ENCODE results near the gene MGARP.

The MGARP gene

DNA sequence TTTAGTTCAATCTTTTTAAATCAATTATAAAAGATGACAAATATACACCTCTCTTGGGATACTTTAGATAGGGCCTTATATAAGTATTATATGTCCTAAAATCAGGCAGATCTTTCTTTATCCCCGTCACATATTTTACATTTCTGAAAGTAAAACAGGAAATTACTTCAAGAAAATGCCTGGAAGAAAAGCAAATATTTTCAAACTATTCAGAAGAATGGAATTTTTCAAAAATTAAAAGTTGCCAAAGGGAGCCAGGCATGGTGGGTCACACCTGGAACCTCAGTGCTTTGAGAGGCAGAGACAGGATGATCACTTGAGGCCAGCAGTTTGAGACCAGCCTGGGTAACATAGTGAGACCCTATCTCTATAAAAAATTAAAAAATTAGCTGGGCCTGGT lies 34.4 kb downstream of the MGARP start:
- in situ Hi-C loops (cut with MboI; ENCODE audit: low sequenced_read_pairs): no loop called here

DNA sequence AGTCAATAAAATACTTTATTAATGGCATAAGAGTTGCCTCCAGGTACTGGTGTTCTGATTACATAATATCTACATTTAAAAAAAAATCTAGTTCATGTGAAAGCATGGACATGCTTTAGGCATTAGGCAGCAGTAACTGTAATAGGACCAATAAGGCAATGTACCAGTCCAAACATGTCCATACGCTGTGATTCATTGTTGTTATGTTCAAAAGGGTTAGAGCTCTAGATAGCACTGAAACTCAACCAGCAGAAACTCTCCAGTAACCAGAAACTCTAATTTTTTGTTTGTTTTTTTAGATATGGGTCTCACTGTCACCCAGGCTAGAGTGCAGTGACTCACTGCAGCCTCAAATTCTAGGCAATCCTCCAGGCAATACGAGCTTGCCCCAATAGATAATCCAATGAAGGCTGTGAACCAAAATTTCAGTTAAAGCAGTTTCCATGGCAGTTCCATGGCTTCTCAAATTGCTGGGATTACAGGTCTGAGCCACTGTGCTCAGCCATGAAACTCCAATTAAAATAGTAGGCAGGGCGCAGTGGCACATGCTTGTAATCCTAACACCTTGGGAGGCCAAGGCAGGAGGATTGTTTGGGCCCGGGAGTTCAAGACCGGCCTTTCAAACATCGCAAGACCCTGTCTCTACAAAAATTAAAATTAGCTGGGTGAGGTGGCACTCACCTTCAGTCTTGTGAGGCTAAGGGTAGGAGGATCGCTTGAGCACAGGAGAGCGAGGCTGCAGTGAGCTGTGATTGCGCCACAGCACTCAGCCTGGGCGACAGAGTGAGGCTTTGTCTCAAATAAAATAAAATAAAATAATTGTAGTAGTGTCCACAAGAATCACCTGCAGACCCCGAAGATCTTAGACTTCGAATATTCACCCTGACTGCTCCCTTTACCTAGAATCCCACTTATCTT lies 36.3 kb downstream of the MGARP start:
- in situ Hi-C loops (cut with MboI; ENCODE audit: low sequenced_read_pairs): no loop called here

DNA sequence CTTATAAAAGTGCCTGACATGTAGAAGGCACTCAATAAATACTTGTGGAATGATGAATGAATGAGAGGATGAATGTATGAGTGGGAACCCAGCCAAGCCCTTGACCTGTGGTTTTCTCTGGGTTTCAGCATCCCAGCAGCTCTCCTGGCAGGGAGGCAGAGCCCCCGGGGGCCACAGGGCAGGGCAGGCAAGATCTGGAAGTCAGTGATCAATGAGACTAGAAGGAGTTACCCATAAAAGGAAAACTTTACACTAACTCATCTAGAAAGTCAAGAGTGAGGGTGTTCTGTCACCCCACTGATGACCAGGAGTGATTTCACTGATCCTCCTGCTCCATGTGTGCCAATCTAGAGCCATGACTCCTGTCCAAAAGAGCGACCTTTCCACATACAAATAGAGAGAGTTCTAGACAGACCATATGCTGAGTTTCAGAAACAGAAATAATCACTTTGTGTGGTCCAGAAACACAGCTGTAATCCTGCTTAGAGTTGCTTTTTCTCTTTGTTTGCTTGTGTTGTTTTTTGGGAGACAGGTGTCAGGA lies 37.4 kb downstream of the MGARP start:
- in situ Hi-C loops (cut with MboI; ENCODE audit: low sequenced_read_pairs): no loop called here

DNA sequence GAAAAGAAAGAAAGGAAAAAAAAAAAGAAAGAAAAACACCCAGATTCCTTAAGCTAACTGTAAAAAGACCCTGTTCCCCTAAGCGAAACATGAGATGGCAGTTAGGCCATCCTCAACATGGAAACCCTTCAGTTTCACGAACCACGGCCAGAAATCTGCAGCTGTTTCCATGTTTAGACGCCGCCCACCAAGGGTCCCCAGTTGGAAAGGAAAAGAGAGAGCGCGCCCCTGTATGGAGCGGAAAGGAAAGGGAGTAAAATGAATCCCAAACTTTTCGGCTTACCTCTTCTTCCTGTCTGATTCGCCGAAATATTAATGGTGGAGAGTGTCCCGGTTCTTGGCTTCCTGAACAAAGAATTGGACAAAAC lies 38.3 kb downstream of the MGARP start:
- in situ Hi-C loops (cut with MboI; ENCODE audit: low sequenced_read_pairs): no loop called here

- in situ Hi-C loops (cut with MboI; ENCODE audit: low sequenced_read_pairs): no loop called here
Measured at GRCh38 chr4:139241086-139241783, 38.8 kb downstream of the MGARP start.

- in situ Hi-C loops (cut with MboI; ENCODE audit: low sequenced_read_pairs): no loop called here
Measured at GRCh38 chr4:139239127-139239772, 40.8 kb downstream of the MGARP start.

DNA sequence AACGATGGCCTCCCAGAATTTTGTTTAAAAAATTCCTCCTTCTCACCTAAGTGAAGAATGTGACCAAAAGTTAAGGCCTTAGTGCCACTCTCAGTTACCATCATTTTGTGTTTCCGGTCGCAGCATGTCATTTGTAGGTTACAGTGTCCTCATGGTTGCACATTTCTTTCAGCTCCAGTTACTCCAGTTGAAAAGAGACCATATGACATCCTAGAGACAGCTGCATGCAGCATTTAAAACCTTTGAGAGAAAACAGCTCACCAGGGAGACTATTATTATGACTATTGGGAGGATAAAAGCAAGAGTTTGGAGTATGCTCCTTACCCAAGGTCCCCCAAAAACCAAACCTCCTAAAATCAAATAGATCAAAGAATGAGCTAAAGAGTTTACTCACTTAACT lies 45.8 kb downstream of the MGARP start:
- in situ Hi-C loops (cut with MboI; ENCODE audit: low sequenced_read_pairs): no loop called here

DNA sequence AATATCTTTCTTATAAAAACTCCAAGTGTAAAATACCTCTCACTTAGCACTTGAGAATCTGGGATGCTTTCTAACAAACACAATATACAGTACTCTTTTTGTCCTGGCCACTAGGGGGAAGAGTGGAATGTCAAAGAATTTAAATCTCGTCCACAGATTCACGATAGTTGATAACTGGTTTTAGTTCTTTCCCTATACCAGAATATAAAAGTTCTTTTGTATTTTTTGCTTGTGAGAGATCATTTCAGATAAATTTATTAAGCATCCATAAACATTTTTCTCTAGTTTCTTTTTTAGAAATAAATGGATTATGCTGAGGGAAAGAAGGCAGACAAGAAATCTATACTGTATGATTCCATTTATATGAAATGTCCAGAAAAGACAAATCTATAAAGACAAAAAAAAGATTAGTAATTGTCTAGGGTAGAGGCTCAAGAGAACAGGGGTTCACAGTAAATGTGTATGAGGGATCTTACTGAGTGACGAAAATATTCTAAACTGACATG lies 50.4 kb downstream of the MGARP start:
- in situ Hi-C loops (cut with MboI; ENCODE audit: low sequenced_read_pairs): no loop called here

DNA sequence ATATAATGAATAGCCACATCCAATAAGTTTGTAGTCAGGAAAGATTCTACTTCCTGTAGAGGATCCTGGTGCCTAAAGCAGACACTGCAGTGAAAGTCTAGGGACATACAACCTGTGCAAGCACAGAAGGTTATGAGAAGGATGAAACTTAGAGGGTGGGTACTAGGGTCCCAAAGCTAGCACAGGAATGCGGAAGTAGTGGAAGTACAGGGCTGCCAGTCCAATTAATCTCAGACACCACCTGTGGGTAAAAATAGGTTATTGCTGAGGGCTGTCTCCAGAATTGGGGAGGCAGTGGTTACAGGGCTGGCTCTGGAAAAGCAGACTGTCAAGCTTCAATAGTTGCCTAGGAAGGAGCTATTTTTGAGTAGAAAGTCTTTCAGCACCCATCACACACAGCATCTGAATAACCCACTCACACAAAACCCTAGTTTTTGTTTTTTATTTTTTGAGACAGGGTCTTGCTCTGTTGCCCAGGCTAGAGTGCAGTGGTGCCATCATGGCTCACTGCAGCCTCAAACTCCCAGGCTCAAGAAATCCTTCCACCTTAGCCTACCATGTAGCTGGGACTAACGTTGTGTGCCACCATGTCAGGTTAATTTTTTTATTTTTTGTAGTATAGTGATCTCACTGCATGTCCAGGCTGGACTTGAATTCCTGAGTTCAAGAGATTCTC lies 52.2 kb downstream of the MGARP start:
- in situ Hi-C loops (cut with MboI; ENCODE audit: low sequenced_read_pairs): no loop called here

- in situ Hi-C loops (cut with MboI; ENCODE audit: low sequenced_read_pairs): no loop called here
Measured at GRCh38 chr4:139223682-139224317, 56.2 kb downstream of the MGARP start.

DNA sequence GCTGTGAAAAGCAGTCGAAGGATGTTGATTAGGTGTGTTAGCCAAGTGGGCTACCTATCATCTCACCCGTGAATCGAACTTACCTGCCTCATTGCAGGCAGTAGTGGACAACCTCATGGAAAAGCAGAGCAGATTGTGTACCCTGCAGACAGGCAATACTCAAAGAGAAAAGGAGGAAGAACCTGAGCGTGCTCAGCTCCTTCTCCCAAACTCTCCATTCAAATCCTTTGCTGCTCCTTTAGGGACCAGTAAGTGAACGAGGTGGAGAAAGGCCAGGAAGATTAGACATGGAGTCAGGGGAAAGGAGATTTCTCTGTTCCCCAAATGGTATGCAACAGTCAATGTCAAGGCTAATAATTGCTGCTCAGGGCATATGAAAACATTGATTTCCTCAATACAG lies 57.8 kb downstream of the MGARP start:
- in situ Hi-C loops (cut with MboI; ENCODE audit: low sequenced_read_pairs): no loop called here

DNA sequence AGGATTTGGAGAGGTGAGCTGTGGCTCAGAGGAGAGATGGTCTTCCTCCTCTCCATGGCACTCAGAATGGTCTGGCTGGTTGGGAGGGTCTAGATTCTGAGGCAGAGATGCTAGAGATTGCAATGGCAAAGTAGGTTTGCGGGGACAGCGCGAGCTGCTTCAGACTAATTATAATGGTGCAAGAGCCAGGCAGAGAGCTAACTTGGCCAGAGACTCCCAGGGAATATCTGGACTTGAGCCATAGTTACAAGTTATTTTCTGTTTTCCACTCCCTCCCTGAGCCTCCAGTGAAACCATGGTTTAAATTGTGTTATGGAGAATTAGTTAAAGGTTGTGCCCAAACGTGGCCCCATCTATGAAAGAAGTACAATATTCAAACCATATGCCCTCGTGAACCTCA lies 58.3 kb downstream of the MGARP start:
- in situ Hi-C loops (cut with MboI; ENCODE audit: low sequenced_read_pairs): no loop called here

DNA sequence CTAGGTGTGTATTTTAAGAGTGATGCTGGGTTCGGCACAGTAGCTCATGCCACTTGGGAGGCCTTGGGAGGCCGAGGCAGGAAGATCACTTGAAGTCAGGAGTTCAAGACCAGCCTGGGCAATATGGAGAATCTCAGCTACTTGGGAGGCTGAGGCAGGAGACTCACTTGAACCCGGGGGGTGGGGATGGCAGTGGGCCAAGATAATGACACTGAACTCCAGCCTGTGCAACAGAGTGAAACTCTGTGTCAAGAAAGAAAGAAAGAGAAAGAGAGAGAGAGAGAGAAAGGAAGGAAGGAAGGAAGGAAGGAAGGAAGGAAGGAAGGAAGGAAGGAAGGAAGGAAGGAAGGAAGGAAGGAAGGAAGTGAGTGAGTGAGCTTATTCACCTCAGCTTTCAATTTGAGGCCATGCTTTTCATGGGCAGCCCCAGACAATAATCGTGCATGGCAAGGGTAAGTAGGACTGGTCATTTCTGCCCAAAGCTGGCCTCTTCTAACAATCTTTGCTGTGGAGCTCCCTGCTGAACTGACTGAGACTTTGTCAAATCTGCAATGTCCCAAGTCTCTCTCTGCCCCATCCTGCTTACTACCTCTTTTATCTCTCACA lies 60.5 kb downstream of the MGARP start:
- in situ Hi-C loops (cut with MboI; ENCODE audit: low sequenced_read_pairs): no loop called here
